GM23338 (cell line): ENCODE results near the gene SCN4B.

ENCODE experiments used
- CREB1 ChIP-seq: fragments of 250-450 bp; sonication (Bioruptor Pico); IDR thresholded peaks from 2 replicates; pipeline ENCODE4 v1.5.0; 2020; ENCODE audit warnings: low read depth, mild to moderate bottlenecking, moderate library complexity
- ETS1 ChIP-seq: IDR thresholded peaks from 2 replicates; pipeline ENCODE4 v1.6.1; 2016; ENCODE audit warnings: antibody characterized with exemption
- EZH2 ChIP-seq: fragments of 200-600 bp; sonication (generic); IDR thresholded peaks from one replicate; pipeline ENCODE4 v1.8.0; 2017; ENCODE audit warnings: antibody characterized with exemption, mild to moderate bottlenecking, low read depth; ENCODE audit not compliant: unreplicated experiment
- EZH2phosphoT487 ChIP-seq: fragments of 200-600 bp; sonication (generic); IDR thresholded peaks from one replicate; pipeline ENCODE4 v1.8.1; 2018; ENCODE audit warnings: antibody characterized with exemption; ENCODE audit not compliant: unreplicated experiment
- JUNB ChIP-seq: IDR thresholded peaks from one replicate; pipeline ENCODE4 v1.6.1; 2016; ENCODE audit warnings: antibody characterized with exemption; ENCODE audit not compliant: unreplicated experiment
- NANOG ChIP-seq: IDR thresholded peaks from 2 replicates; pipeline ENCODE4 v1.6.1; 2016; ENCODE audit warnings: antibody characterized with exemption, borderline replicate concordance
- POLR2AphosphoS5 ChIP-seq: IDR thresholded peaks from 2 replicates; pipeline ENCODE4 v1.6.1; 2016; ENCODE audit warnings: antibody characterized with exemption, low read depth
- STAT1 ChIP-seq: IDR thresholded peaks from one replicate; pipeline ENCODE4 v1.6.1; 2016; ENCODE audit warnings: antibody characterized with exemption; ENCODE audit not compliant: unreplicated experiment
- ZNF114 ChIP-seq: fragments of 250-450 bp; sonication (Bioruptor Pico); IDR thresholded peaks from 2 replicates; pipeline ENCODE4 v1.5.0; 2020; ENCODE audit warnings: mild to moderate bottlenecking, moderate library complexity
- ZNF331 ChIP-seq: fragments of 250-450 bp; sonication (Bioruptor Pico); IDR thresholded peaks from 2 replicates; pipeline ENCODE4 v1.5.0; 2020; ENCODE audit warnings: low read depth, mild to moderate bottlenecking, moderate library complexity
- TF ChIP-seq, protein P1 (sequence below), 2 experiments: fragments of 200-600 bp in 1 of 2; sonication (generic) in 1 of 2; conservative IDR thresholded peaks; 2 replicates each; pipeline versions ENCODE4 v1.5.1 to v1.6.1; 2016 to 2017; ENCODE audit warnings: antibody characterized with exemption in 2 of 2, low read depth in 2 of 2, mild to moderate bottlenecking in 2 of 2, moderate library complexity in 1 of 2
- TF ChIP-seq, protein P2 (sequence below): IDR thresholded peaks from one replicate; pipeline ENCODE4 v1.6.1; 2018; ENCODE audit warnings: antibody characterized with exemption; ENCODE audit not compliant: unreplicated experiment

DNA sequence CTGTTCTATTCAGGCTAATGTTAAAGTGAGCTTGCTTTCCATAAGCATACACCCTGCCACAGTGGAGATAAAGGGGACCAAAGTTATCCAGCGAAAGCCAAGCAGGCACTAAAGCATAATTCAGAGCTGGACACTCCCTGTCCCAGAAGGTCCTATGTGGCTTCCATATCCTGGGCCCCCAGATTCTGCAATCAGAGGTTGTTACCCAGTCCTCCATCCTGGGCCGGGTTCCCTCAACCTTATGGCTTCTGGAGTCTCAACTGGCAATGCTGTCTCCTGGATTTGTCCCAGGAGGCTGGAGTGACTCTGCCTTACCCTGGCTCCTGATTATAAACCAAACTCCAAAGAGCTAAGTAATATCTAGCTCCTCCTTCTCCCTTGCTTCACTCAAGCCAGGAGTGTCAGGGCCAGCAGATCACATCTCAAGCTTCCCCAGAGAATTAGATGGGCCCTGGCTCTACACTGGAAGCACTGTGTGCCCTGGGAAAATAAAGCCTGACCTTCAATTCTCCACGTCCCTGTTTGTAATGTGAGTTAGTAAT lies 51.9 kb downstream of the SCN4B start:
- TF ChIP-seq POLR2AphosphoS5 (no peak), EZH2phosphoT487 (no peak), ZNF114 (CRISPR knock-in tag) (no peak), NANOG (no peak), ETS1 (no peak), JUNB (no peak), EZH2 (no peak), CREB1 (CRISPR knock-in tag) (no peak), STAT1 (no peak), ZNF331 (CRISPR knock-in tag) (no peak)
- TF ChIP-seq, protein P1, sequence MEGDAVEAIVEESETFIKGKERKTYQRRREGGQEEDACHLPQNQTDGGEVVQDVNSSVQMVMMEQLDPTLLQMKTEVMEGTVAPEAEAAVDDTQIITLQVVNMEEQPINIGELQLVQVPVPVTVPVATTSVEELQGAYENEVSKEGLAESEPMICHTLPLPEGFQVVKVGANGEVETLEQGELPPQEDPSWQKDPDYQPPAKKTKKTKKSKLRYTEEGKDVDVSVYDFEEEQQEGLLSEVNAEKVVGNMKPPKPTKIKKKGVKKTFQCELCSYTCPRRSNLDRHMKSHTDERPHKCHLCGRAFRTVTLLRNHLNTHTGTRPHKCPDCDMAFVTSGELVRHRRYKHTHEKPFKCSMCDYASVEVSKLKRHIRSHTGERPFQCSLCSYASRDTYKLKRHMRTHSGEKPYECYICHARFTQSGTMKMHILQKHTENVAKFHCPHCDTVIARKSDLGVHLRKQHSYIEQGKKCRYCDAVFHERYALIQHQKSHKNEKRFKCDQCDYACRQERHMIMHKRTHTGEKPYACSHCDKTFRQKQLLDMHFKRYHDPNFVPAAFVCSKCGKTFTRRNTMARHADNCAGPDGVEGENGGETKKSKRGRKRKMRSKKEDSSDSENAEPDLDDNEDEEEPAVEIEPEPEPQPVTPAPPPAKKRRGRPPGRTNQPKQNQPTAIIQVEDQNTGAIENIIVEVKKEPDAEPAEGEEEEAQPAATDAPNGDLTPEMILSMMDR (conservative IDR thresholded peaks at IDR 0.05; ENCODE audit: low read depth in 2 of 2), result no peak
- TF ChIP-seq, protein P2, sequence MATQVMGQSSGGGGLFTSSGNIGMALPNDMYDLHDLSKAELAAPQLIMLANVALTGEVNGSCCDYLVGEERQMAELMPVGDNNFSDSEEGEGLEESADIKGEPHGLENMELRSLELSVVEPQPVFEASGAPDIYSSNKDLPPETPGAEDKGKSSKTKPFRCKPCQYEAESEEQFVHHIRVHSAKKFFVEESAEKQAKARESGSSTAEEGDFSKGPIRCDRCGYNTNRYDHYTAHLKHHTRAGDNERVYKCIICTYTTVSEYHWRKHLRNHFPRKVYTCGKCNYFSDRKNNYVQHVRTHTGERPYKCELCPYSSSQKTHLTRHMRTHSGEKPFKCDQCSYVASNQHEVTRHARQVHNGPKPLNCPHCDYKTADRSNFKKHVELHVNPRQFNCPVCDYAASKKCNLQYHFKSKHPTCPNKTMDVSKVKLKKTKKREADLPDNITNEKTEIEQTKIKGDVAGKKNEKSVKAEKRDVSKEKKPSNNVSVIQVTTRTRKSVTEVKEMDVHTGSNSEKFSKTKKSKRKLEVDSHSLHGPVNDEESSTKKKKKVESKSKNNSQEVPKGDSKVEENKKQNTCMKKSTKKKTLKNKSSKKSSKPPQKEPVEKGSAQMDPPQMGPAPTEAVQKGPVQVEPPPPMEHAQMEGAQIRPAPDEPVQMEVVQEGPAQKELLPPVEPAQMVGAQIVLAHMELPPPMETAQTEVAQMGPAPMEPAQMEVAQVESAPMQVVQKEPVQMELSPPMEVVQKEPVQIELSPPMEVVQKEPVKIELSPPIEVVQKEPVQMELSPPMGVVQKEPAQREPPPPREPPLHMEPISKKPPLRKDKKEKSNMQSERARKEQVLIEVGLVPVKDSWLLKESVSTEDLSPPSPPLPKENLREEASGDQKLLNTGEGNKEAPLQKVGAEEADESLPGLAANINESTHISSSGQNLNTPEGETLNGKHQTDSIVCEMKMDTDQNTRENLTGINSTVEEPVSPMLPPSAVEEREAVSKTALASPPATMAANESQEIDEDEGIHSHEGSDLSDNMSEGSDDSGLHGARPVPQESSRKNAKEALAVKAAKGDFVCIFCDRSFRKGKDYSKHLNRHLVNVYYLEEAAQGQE, result no peak
